Hematopoietic multipotent progenitor cell treated with erythropoietin and hydrocortisone succinate and interleukin-3 and kit ligand, for 15 days (in vitro differentiated cells): ENCODE results near the gene MIF.
"Not testable (repeated sequence)": the region's sequence is repeated elsewhere in the genome, so short reads cannot be mapped to it uniquely, and the experiment has no call there.

ENCODE experiments used
- DNase-seq: peaks from one replicate; pipeline ENCODE4 v3.0.0-alpha.2; 2015; ENCODE audit warnings: low spot score

MIF gene

DNA sequence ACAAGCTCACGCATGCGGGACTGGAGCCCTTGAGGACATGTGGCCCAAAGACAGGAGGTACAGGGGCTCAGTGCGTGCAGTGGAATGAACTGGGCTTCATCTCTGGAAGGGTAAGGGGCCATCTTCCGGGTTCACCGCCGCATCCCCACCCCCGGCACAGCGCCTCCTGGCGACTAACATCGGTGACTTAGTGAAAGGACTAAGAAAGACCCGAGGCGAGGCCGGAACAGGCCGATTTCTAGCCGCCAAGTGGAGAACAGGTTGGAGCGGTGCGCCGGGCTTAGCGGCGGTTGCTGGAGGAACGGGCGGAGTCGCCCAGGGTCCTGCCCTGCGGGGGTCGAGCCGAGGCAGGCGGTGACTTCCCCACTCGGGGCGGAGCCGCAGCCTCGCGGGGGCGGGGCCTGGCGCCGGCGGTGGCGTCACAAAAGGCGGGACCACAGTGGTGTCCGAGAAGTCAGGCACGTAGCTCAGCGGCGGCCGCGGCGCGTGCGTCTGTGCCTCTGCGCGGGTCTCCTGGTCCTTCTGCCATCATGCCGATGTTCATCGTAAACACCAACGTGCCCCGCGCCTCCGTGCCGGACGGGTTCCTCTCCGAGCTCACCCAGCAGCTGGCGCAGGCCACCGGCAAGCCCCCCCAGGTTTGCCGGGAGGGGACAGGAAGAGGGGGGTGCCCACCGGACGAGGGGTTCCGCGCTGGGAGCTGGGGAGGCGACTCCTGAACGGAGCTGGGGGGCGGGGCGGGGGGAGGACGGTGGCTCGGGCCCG is at the start of gene MIF:
TSS of gene MIF (plus strand) at position 439 of the 765 bp plus-strand sequence. CDS start at position 531, 92 bp downstream.
- DNase-seq, result peak; percentile 83

DNA sequence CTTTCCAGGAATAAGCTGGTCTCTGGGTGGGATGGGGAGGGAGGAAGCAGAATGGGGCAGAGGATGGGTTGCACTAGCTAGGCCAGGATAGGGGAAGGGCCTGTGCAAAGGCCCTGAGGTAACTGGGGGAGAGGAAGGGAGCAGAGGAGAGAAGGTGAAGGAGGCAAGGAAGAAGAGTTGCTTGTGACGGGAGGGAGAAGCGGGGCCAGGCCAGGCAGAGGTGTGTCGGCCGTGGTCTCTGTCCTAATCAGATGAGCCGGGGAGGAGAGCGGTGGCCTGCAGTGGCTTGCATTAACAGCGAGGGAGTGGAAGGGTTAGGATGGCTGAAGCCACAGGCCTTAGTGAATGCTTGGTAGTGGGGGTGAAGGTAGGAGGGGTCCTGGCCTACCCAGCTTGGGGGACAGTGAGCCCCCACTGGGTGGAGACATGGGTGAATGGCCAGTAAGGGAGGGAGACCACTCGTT is 49.4 kb upstream of the MIF start:
- no peak for DNase-seq

DNA sequence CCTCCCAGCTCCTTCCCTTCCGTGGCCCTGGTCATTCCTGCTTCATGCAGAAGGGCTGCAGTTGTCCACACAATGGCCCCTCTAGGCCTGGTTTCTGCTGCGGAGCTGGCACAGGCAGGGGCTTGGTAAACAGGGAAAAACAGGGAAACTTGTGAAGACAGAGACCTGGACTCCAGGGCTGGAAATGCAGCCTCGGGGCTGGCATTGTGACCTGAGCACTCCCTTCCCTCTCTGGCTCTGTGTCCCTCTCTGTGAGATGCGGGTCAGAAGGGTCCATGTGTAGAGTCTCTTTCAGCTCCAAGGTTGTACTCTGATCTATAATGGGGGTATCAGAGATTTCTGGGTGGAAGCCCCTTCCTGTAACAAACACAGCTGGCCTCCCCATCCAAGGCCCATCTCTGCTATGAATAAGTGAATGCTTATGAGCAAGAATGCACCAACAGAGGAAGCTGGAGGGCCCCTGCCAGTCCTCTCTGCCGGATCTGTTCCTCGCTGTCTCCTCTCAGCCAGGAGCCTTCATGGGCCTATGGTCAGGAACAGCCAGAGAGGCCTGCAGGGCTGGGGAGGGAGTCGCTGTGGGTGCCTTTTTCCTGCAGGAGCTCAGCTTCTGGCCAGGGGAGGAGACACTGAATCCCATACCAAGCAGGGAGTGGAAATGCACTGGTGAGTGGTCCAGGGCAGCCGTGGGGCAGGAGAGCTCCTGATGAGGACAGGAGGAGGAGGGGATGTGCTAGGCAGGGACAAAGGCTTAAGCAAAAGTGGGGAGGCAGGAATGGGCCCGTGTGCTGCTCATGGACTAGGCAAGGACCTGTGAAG is 48.7 kb upstream of the MIF start:
- no peak for DNase-seq

DNA sequence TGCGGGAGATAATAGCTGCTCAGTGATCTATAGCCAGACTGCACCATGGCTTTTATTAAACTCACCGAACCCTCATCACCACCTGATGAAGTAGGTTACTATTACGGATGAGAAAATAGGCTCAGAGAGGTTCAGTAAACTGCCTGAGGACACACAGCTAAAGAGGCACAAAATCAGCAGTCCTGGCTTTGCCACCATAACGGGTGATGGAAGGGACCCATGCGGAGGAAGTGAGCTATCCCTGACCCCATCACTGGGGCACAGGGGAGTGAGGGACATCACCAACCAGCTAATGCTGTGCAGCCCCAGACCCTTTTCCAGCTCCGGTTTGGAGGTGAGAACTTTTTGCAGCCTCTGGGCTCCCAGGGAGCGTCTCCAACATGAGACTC is 48.1 kb upstream of the MIF start:
- no peak for DNase-seq

DNA sequence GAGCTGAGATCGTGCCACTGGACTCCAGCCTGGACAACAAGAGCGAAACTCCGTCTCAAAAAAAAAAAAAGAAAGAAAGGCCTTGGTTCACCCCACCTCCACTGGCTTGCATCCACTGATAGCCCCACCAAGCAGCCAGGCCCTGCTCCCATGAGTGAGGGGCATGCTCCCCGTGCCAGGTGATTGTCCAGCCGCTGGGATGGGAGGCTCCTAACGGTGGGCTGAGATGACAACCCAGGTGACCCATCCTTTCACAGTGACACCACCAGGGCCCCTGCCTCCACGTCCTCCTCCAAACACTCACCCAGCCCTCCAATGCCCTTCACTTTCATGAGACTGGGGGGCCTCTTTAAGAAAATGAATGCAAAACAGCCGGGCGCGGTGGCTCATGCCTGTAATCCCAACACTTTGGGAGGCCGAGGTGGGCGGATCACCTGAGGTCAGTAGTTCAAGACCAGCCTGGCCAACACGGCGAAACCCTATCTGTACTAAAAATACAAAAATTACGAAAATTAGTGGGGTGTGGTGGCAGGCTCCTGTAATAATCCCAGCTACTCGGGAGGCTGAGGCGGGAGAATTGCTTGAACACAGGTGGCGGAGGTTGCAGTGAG is 46.8 kb upstream of the MIF start:
- DNase-seq, result no peak

DNA sequence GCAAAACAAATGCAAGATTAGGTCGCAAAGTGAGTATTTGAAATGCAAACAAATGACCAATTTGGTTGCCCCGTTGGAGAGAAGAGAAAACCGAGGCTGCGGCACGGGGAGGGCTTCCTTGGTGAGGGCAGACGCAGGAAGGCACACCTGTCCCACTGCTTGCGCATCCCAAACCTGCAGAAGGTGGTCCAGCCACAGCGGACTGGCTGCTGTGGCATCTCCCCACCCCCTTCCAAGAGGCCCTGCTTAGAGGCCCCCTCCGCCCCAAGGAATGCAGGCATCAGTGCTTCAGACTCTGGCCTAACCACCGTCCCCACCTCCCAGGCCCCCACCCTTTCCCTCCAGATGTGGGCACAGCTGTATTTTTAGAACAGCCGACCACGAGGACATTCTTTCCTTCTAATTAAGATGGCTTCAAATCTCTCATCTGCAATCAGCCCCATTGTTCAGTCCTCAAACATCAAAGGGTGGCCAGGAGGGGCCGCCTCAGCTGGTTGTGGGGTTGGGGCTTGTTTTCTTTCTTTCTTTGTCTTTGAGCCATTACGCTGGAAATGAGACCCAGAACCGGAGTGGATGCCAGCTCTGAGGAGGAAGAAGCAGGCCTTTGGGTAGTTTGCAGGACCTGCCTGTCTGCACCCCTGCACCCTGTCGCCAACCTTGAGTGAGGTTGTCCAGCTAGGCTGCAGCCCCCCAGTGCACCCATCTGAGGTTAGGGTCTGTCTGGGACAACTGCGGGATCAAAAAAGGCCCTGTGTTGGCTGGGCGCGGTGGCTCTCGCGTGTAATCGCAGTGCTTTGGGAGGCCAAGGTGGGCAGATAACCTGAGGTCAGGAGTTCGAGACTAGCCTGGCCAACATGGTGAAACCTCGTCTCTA is 46.0 kb upstream of the MIF start:
- no peak for DNase-seq

DNA sequence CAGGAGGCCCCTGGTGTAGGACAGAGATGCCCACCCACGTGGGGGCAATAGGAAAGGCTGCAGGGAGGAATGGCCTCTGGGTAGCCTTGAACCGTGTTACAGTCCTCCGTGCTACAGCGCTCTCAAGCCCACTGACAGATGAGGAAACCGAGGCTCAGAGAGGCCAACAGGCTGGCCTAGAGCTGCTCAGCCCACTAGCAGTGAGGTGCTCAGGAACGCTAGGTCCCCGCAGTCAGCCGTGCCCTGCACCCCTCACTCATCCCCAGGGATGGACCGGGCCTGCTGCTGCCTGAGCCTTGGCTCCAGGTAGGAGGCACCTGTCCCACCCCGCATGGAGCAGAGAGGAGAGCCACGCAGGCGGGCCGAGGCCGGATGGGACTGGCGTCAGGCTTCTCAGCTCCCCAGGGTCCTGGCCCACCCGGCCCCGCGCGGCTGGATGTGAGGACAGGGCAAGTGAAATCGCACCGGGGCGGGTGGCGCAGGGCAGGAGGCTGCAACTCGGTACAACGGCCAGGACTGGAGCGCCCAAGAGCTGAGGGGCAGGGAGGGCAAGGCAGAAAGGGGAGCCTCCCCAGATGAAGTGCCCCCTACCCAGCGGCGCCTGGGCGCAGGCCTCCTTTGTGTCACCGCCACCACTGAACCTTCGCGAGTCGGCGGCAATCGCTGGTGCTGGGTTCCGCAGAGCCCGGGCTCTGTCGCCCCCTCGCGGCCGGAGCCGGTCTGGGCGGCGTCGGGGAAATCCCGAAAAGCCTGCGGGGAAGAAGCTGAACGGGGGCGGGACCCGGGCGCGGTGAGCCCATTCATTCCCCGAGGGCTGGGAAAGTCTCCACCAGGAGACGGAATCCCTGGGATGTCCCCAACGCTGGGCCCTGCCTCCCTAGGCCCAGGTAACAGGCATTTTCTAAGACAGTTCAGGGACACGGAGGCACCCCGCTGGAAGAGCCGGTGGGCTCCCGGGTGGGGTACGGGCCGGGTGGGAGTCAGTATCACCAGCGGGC is 44.9 kb upstream of the MIF start:
- peak; percentile 73 for DNase-seq

DNA sequence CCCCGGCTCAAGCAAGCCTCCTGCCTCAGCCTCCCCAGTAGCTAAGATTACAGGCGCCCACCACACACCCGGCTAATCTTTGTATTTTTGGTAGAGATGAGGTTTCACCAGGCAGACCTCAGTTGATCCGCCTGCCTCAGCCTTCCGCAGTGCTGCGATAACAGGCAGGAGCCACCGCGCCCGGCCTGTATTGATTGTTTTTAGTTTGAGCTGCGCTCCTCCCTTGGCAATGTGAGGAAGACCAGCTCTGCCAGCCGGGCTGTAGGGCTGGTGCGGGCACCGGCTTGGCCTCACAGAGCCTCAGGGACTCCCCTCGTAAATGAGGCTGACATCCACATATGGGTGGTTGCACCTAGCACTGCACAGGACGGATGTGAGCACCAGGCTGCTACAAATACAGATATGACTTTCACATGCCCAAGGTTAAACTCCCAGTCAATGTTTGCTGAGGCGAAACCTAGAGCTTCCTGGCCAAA is 44.0 kb upstream of the MIF start:
- DNase-seq, result no peak

DNA sequence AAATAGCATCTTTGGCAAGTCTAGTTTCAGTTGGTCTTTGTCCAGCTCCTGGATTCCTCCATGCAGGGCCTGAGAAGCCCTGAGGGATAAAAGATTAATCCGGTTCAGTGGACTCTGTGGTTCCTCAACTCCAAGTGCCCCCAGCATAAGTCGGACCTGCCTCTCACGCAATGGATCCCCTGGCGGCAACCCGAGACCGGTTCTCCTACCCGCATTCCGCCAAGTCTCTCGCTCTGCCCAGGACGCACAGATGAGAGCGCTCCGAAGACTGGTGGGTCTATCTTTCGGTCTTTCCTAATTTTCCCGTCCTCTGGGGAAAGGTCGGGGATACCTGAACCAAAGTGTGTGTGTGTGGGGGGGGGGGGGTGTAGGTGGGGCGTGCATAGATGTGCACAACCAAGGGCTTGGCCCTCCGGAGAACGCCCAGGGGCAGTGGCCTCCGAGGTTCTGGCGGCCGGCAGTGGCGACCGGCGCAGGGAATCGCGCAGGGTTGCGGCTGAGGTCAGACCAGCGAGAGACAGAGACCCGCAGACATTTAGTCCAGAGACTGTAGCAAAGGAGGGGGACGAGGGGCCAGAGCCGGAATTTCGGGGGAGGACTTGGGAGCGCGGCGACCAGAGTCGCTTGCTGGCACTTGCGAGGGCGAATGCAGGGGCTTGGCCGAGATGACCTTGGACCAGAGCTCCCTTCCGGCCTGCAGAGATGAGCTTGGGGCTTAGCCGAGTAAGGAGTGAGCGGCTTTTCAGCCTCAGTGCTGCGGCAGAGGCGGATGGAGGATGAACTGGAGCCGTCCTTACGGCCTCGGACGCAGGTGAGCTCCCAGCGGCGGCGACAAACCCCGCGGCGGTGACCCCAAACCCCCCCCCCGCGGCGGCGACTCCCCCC is 37.2 kb upstream of the MIF start:
- DNase-seq, result no peak

DNA sequence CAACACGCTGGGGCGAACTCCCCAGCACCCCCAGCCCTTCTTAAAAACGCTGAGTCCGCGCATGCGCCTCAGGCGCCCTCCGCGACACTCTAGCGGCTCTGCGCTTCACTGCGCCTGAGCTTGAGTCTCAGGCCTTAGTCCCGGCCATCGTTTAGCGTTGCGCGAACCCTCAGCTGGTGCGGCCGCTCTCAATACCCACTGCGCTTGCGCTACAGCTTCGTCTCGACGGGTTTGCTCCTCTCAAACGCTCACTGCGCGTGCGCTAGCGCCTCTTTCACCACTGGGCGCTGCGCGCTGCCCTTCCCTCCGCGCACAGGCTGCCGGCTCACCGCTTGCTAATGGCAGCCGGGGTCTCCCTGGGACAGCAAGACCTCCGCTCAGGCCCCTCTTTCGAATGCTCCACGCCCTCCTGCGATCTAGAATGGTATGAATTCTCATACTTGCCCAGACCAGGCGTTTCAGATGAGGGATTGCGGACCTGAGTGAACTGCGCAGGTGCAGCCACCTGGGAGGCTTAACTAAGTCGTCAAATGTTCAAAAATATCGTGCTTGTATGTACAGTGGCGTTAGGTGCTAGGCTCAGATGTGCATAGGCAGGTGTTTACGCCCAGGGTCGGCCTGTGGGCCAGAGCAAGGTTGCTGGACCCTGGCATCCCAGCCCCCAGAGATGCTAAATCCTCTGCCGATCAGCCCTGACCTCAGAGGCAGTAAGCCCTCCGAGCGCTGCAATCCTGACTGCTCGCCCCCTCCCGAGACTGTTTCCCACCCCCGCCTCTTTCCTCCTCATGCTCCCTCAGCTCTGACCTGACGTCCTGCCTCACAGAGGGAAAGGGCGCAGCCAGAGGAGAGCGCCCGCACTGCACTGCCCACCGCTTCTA is 36.3 kb upstream of the MIF start, which contains the start of gene SLC2A11:
TSS of gene SLC2A11 (plus strand) at position 270 of the 878 bp plus-strand sequence. CDS start at position 395, 125 bp downstream.
- peak; percentile 88 for DNase-seq

DNA sequence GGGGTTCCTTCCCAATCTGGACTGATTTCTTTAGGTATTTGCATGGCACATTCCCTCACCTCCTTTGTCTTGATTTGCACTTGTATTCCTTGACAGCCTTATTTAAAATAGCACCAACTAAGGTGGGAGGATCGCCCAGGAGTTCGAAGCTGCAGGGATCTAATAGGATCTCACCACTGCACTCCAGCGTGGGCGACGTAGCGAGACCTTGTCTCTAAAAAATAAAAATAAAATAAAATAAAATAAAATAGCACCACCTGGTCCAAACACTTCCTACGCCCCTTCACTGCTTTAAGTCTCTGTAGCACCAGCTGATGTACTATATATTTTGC is 35.7 kb upstream of the MIF start:
- DNase-seq, result no peak

DNA sequence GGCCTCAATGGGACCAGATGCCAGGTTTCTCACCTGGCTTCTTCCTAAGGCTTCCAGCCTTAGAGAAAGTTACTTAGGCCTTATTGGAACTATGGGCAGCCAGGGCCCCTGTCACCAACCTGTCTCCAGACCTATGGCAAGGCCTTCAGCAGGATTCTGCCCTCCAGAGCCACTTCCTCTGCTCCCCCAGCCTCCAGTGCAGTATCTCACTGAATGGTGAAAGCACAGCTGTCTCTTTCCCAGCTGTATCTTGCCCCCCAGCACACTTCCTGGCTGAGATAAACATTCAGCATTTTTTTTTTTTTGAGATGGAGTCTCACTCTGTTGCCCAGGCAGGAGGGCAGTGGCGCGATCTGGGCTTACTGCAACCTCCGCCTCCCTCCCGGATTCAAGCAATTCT is 35.0 kb upstream of the MIF start:
- no peak for DNase-seq

DNA sequence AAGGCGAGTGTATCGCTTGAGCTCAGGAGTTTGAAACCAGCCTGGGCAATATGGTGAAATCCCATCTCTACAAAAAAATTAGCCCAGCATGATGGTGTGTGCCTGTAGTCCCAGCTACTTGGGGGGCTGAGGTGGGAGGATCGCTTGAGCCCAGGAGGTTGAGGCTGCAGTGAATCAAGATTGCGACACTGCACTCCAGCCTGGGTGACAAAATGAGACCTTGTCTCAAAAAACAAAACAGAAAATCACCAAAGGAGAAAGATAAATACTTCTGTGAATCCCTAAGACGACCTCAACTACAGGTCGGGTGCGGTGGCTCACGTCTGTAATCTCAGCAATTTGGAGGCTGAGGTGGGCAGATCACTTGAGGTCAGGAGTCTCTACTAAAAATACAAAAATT is 34.0 kb upstream of the MIF start:
- DNase-seq, result not testable (repeated sequence)

DNA sequence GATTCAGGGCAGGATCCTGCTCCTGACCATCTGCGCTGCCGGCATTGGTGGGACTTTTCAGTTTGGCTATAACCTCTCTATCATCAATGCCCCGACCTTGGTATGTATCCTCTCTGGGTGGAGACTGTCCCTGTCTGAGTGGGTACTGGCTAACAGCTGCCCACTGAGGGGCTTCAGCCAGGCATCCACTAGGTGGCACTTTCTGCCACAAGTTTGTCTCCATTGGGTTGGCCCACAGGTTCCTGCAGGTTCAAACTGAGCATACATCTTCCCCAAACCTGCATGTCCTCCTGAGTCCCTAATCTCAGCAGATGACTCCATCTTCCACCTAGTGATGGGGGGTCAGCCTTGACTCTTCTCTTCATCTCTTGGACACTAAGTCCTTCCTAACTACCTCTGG is 32.1 kb upstream of the MIF start:
- peak; percentile 32 for DNase-seq

DNA sequence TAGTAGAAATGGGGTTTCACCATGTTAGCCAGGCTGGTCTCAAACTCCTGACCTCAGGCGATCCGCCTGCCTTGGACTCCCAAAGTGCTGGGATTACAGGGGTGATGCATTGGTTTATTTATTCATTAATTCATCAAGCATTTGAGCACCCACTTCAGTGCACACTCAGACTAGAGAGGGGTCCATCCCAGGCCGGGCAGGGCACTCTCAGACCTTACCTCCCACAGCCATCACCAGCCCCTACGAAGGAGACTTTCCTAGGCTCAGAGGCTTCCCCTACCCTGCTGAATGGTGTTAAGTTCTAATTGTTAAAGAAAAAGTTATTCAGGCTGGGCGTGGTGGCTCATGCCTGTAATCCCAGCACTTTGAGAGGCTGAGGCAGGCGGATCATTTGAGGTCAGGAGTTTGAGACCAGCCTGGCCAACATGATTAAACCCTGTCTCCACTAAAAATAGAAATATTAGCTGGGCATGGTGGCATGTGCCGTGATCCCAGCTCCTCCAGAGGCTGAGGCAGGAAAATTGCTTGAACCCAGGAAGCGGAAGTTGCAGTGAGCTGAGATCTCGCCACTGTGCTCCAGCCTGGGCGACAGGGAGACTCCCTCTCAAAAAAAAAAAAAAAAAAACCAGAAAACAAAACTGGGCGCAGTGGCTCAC is 29.6 kb upstream of the MIF start:
- not testable (repeated sequence) for DNase-seq

DNA sequence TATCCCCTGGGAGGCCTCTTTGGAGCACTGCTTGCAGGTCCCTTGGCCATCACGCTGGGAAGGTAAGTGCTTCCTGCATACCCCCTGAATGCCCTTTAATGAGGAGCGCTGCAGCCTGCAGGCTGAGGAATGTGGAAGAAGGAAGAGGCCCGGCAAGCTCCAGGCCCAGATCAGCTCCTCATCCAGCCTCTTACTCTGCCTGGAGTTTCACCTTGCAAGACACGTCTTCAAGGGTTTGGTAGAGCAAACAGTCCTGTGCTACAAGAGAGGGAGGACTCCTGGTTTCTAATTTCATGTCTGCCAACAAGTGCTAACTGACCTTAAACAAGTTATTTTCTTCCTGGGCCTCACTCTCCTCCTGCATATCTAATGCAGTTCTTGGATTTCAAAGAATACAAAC is 25.6 kb upstream of the MIF start:
- no peak for DNase-seq

DNA sequence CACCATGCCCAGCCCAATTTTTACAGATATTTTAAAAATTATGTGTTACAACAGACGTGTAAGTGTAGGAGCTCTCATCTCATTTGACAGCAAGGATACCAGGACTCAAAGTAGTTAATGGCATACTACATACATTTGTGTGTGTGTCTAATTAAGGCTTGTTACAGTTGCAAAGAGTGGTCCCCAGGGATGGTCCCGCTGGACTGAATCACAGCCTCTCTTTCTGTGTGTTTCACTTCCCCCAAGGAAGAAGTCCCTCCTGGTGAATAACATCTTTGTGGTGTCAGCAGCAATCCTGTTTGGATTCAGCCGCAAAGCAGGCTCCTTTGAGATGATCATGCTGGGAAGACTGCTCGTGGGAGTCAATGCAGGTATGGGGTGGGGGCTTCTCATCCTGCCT is 19.3 kb upstream of the MIF start:
- no peak for DNase-seq

DNA sequence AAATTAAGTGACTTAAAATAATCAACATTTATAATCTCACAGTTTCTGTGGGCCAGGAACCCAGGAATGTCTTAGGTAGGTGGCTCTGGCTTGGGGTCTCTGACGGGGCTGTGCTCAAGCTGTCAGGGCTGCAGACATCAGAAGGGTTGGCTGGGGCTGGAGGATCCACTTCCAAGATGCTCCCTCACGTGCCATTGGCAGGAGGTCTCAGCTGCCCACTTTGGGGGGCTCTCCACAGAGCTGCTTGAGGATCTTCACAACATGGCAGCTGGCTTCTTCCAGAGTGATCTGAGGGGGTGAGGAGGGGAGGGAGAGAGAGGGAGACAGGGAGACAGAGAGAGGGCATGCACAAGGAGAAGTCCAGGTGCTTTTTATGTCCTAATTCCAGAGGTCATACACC is 18.4 kb upstream of the MIF start:
- no peak for DNase-seq
